8988T (cell line): ENCODE results near the gene LZTR1.
"Not testable (repeated sequence)": the region's sequence is repeated elsewhere in the genome, so short reads cannot be mapped to it uniquely, and the experiment has no call there.

Experiments
- DNase-seq: peaks from one replicate; pipeline ENCODE4 v3.0.0; 2011

LZTR1 gene

GRCh38 chr22:20981787-20982562 lies at the start of gene LZTR1:
Gene LZTR1 (plus strand): TSS chr22:20982297. CDS start chr22:20982372, 75 bp downstream.
- peak; percentile 78 for DNase-seq

- no peak for DNase-seq
These were observed 48.2 kb upstream of the LZTR1 start for GRCh38 chr22:20933910-20934309.

GRCh38 chr22:20935049-20935448 lies 47.0 kb upstream of the LZTR1 start:
- not testable (repeated sequence) for DNase-seq

- DNase-seq: not testable (repeated sequence)
These were observed 46.1 kb upstream of the LZTR1 start for GRCh38 chr22:20935780-20936539.

GRCh38 chr22:20937031-20937793 lies 44.9 kb upstream of the LZTR1 start:
- DNase-seq: no peak

GRCh38 chr22:20937794-20938671 lies 44.1 kb upstream of the LZTR1 start:
- DNase-seq: no peak

- not testable (repeated sequence) for DNase-seq
These were observed 42.5 kb upstream of the LZTR1 start for GRCh38 chr22:20939457-20940185.

- DNase-seq: no peak
These were observed 41.9 kb upstream of the LZTR1 start for GRCh38 chr22:20940186-20940651.

- DNase-seq: no peak
These were observed 41.2 kb upstream of the LZTR1 start for GRCh38 chr22:20940904-20941385.

- not testable (repeated sequence) for DNase-seq
These were observed 39.7 kb upstream of the LZTR1 start for GRCh38 chr22:20942203-20942902.

GRCh38 chr22:20943104-20943933 lies 38.8 kb upstream of the LZTR1 start:
- no peak for DNase-seq

GRCh38 chr22:20944042-20944441 lies 38.1 kb upstream of the LZTR1 start:
- DNase-seq: no peak

GRCh38 chr22:20945578-20945934 lies 36.5 kb upstream of the LZTR1 start:
- DNase-seq: no peak

GRCh38 chr22:20946080-20946986 lies 35.8 kb upstream of the LZTR1 start:
- DNase-seq: no peak

- DNase-seq: no peak
These were observed 35.1 kb upstream of the LZTR1 start for GRCh38 chr22:20946991-20947390.

GRCh38 chr22:20948450-20948849 lies 33.6 kb upstream of the LZTR1 start:
- DNase-seq: no peak

GRCh38 chr22:20948989-20949388 lies 33.1 kb upstream of the LZTR1 start:
- DNase-seq: no peak

GRCh38 chr22:20949698-20950183 lies 32.4 kb upstream of the LZTR1 start:
- DNase-seq: no peak
